Tibial nerve (tissue), 4 donors: Measurements from ENCODE around the gene RAB3IL1. TPM values are rescaled to one million over a fixed set of nuclear protein-coding genes. Genes with fewer than 3 reads are reported as not detected.

Source experiments
- DNase-seq, 2 donors: peaks; one replicate each; pipeline ENCODE4 v3.0.0-alpha.2; 2019; ENCODE audit warnings: low spot score in 2 of 2
- H3K27ac ChIP-seq, 4 donors: fragments of 200-600 bp; sonication (generic) in 3 of 4; one replicate each; pipeline ENCODE4 v1.5.1; 2017 to 2019; ENCODE audit warnings: mild to moderate bottlenecking in 1 of 4
- H3K27me3 ChIP-seq, 2 donors: fragments of 200-600 bp; sonication (generic) in 1 of 2; one replicate each; pipeline versions ENCODE4 v1.5.1 to v1.6.0; 2017 to 2019
- H3K36me3 ChIP-seq, 3 donors: fragments of 200-600 bp; sonication (generic); one replicate each; pipeline ENCODE4 v1.5.1; 2018 to 2019
- H3K4me1 ChIP-seq, 4 donors: fragments of 200-600 bp; sonication (generic) in 3 of 4; one replicate each; pipeline ENCODE4 v1.5.1; 2017 to 2019
- H3K4me3 ChIP-seq, 4 donors: fragments of 200-600 bp; sonication (generic) in 3 of 4; one replicate each; pipeline ENCODE4 v1.5.1; 2017 to 2019; ENCODE audit warnings: mild to moderate bottlenecking in 1 of 4, moderate library complexity in 1 of 4
- H3K9me3 ChIP-seq, 4 donors: fragments of 200-600 bp; sonication (generic) in 3 of 4; one replicate each; pipeline ENCODE4 v1.5.1; 2017 to 2019
- EP300 ChIP-seq, 2 donors: sonication (generic); formaldehyde crosslinking; IDR thresholded peaks; one replicate each; pipeline ENCODE4 v1.6.1; 2017; ENCODE audit warnings: antibody characterized with exemption in 2 of 2, mild to moderate bottlenecking in 1 of 2
- POLR2A ChIP-seq, 2 donors: fragments of 450-650 bp; IDR thresholded peaks; one replicate each; pipeline ENCODE4 v1.6.1; 2017; ENCODE audit warnings: antibody characterized with exemption in 2 of 2, mild to moderate bottlenecking in 2 of 2, moderate library complexity in 2 of 2
- WGBS, 2 donors: methylation state at CpG; one replicate each; pipeline ENCODE4 v1.1.5; 2018; 5-methylcytosine and 5-hydroxymethylcytosine counted together
- total RNA-seq, 4 donors: library from RNA; depleted of rRNA; stranded (reverse); fragments of >200 nt; gene quantifications; one replicate each; pipeline ENCODE4 v1.1.0, GENCODE V29; 2016
- TF ChIP-seq, protein P1 (sequence below), 5 experiments: fragments of 200-600 bp in 3 of 5; fragments of 450-650 bp in 2 of 5; sonication (generic) in 3 of 5; IDR thresholded peaks; one replicate each; pipeline ENCODE4 v1.5.1; 2016 to 2019; ENCODE audit warnings: antibody characterized with exemption in 5 of 5, mild to moderate bottlenecking in 3 of 5, moderate library complexity in 2 of 5

Gene RAB3IL1
- total RNA-seq, 4 donors from 2014 or later = 58.8 to 127 (median 71.1) TPM

DNA sequence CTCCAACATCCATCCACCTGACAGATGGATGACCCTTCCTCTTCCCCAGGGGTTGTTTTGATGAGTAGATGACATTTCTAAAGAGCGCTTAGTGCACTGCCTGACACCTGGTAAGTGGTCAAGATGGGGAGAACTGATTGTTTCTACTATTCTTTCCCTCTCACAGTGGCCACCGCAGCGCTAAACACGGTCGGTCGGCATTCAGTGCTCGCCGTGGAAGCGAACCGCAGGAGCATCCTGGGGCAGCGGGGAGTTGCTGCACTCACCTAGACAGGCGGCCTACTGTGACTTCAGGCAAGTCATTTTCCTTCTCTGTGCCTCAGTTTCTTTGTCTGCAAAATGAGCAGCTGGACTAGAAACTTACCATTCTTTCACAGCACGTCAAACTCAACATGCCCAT is 27.8 kb upstream of the RAB3IL1 start:
- peaks cover 0 to 35% (median 23%) of the 10 kb centered on the region in 4 donors for H3K4me1 ChIP-seq
- no peak overlapping the region for H3K27ac ChIP-seq
- DNase-seq = no peak
- TF ChIP-seq, protein P1, sequence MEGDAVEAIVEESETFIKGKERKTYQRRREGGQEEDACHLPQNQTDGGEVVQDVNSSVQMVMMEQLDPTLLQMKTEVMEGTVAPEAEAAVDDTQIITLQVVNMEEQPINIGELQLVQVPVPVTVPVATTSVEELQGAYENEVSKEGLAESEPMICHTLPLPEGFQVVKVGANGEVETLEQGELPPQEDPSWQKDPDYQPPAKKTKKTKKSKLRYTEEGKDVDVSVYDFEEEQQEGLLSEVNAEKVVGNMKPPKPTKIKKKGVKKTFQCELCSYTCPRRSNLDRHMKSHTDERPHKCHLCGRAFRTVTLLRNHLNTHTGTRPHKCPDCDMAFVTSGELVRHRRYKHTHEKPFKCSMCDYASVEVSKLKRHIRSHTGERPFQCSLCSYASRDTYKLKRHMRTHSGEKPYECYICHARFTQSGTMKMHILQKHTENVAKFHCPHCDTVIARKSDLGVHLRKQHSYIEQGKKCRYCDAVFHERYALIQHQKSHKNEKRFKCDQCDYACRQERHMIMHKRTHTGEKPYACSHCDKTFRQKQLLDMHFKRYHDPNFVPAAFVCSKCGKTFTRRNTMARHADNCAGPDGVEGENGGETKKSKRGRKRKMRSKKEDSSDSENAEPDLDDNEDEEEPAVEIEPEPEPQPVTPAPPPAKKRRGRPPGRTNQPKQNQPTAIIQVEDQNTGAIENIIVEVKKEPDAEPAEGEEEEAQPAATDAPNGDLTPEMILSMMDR (IDR thresholded peaks at IDR 0.05) = no peak
- TF ChIP-seq EP300 (IDR thresholded peaks at IDR 0.05) = no peak
- TF ChIP-seq POLR2A (IDR thresholded peaks at IDR 0.05) = no peak
- no peaks in the 10 kb centered on the region for H3K27me3 ChIP-seq
- H3K4me3 ChIP-seq = no peak overlapping the region
- WGBS, 2 donors = 92 to 95% methylated on average over 13 of the region's 13 CpGs
- H3K9me3 ChIP-seq = no peaks in the 10 kb centered on the region
- H3K36me3 ChIP-seq = no peaks in the 10 kb centered on the region

DNA sequence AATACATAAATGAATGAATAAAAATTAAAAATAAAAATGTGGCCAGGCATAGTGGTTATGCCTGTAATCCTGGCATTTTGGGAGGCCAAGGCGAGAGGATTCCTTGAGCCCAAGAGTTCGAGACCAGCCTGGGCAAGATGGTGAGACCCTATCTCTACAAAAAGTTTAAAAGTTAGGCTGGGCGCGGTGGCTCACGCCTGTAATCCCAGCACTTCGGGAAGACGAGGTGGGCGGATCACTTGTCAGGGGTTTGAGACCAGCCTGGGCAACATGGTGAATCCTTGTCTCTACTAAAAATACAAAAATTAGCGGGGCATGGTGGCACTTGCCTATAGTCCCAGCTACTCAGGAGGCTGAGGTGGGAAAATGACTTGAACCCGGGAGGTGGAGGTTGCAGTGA is 23.1 kb upstream of the RAB3IL1 start:
- TF ChIP-seq POLR2A (IDR thresholded peaks at IDR 0.05) = no peak
- TF ChIP-seq, protein P1 (IDR thresholded peaks at IDR 0.05) = no peak
- no peak for TF ChIP-seq EP300 (IDR thresholded peaks at IDR 0.05)
- WGBS, 2 donors = 82 to 88% methylated on average over 10 of the region's 10 CpGs
- no peak for DNase-seq

DNA sequence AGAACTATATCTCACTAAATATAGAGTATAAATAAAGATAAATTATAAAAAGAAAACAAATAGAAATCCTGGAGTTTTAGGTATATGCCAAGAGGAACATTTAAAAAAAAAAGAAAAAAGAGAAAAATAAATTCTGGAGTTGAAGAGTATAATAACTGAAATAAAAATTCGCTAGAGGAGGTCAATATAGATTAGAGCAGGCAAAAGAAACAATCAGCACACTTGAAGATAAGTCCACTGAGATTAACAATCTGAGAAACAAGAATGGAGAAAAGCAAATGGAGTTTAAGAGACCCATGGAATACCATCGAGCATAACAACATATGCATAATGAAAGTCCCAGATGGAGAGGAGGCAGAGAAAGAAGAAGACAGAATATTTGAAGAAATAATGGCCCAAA is 18.5 kb upstream of the RAB3IL1 start:
- peaks cover 0 to 28% (median 2%) of the 10 kb centered on the region in 4 donors for H3K9me3 ChIP-seq
- no peak overlapping the region for H3K4me3 ChIP-seq
- no peak overlapping the region for H3K27ac ChIP-seq
- H3K27me3 ChIP-seq = no peaks in the 10 kb centered on the region
- no peaks in the 10 kb centered on the region for H3K36me3 ChIP-seq
- no peak for DNase-seq
- TF ChIP-seq EP300 (IDR thresholded peaks at IDR 0.05) (no peak), POLR2A (IDR thresholded peaks at IDR 0.05) (no peak)
- TF ChIP-seq, protein P1 (IDR thresholded peaks at IDR 0.05) = no peak
- WGBS, 2 donors = 79 to 90% methylated on average over 2 of the region's 2 CpGs
- H3K4me1 ChIP-seq = no peaks in the 10 kb centered on the region

More for the DNA sequence above, 23.1 kb upstream of the RAB3IL1 start:
- Histone ChIP-seq H3K36me3 (no peaks in the 10 kb centered on the region), H3K27me3 (no peaks in the 10 kb centered on the region), H3K4me3 (no peak overlapping the region), H3K4me1 (no peaks in the 10 kb centered on the region), H3K27ac (no peak overlapping the region), H3K9me3 (peaks cover 0 to 27% (median 2%) of the 10 kb centered on the region in 4 donors)

DNA sequence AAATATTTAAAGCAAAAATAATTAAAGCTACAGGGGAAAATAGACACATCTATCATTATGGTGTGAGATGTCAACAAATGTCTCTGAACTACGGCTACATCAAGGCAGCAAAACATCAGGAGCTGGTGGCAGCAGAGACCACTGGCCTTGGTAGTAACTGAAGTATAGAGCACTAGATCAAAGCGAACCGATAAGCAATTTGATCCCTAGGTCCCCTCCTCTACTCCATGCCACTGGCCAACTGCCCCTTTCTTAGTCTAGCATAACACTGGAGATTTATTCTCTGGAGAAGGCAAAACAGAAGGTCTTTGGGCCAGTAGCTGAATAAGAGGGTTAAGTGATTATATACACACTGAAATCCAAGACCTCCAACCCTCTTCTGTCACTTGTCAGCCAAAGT is 13.6 kb upstream of the RAB3IL1 start:
- no peaks in the 10 kb centered on the region for H3K36me3 ChIP-seq
- no peak overlapping the region for H3K27ac ChIP-seq
- DNase-seq = no peak
- TF ChIP-seq, protein P1 (IDR thresholded peaks at IDR 0.05) = no peak
- TF ChIP-seq EP300 (IDR thresholded peaks at IDR 0.05) = no peak
- H3K27me3 ChIP-seq = no peaks in the 10 kb centered on the region
- 81 to 82% methylated on average over 3 of the region's 3 CpGs for WGBS, 2 donors
- H3K9me3 ChIP-seq = peaks cover 0 to 6% (median 0%) of the 10 kb centered on the region in 4 donors
- no peak overlapping the region for H3K4me3 ChIP-seq
- H3K4me1 ChIP-seq = no peaks in the 10 kb centered on the region

DNA sequence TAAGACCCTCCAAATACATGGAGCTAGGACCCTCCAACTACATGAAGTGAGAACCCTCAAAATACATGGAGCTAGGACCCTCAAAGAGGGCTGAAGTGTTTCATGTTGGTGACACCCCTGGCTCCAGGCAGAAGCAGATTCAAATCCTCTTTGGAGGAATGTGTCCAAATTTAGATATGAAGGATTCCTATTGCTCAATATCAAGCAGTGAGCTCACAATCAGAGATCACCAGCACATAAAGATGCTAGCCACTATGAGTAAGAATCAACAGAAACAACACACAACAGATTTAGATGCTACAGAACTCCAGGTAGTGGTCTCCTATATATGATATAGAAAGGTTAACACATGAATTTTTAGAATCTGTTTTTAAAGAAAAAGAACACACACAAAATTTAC is 11.2 kb upstream of the RAB3IL1 start:
- Histone ChIP-seq H3K4me1 (peaks cover 0 to 11% (median 8%) of the 10 kb centered on the region in 4 donors), H3K27ac (no peak overlapping the region), H3K27me3 (no peaks in the 10 kb centered on the region), H3K9me3 (no peaks in the 10 kb centered on the region), H3K36me3 (no peaks in the 10 kb centered on the region), H3K4me3 (no peak overlapping the region)
- TF ChIP-seq, protein P1 (IDR thresholded peaks at IDR 0.05) = no peak
- TF ChIP-seq POLR2A (IDR thresholded peaks at IDR 0.05) (no peak), EP300 (IDR thresholded peaks at IDR 0.05) (no peak)
- no peak for DNase-seq
